Gastroesophageal sphincter (tissue), 4 donors: ENCODE data around the gene RNASE8. TPM values are rescaled to one million over a fixed set of nuclear protein-coding genes. Genes with fewer than 3 reads are reported as not detected.
A peak's percentile ranks its signal among the peaks of the same experiment; 100 is the strongest.

ENCODE experiments used
- ATAC-seq: fragments of 150-250 bp; one replicate; pipeline ENCODE4 v1.9.1; 2016; ENCODE audit warnings: mild to moderate bottlenecking, moderate library complexity
- H3K27ac ChIP-seq, 4 donors: fragments of 200-600 bp; sonication (generic) in 3 of 4; 1 replicate in 3 of 4; 2 replicates in 1 of 4; pipeline ENCODE4 v1.5.1; 2016 to 2019
- H3K27me3 ChIP-seq: fragments of 200-600 bp; sonication (generic); one replicate; pipeline ENCODE4 v1.5.1; 2019
- H3K36me3 ChIP-seq, 2 donors: fragments of 200-600 bp; sonication (generic); one replicate each; pipeline ENCODE4 v1.5.1; 2019; ENCODE audit warnings: control low read depth in 1 of 2
- H3K4me1 ChIP-seq, 3 donors: fragments of 200-600 bp; sonication (generic); 1 replicate in 2 of 3; 2 replicates in 1 of 3; pipeline ENCODE4 v1.5.1; 2016 to 2019; ENCODE audit warnings: control low read depth in 2 of 3
- H3K4me3 ChIP-seq, 2 donors: fragments of 200-600 bp; sonication (generic); one replicate each; pipeline ENCODE4 v1.5.1; 2019; ENCODE audit warnings: mild to moderate bottlenecking in 1 of 2, moderate library complexity in 1 of 2
- H3K9me3 ChIP-seq, 3 donors: fragments of 200-600 bp; sonication (generic); one replicate each; pipeline ENCODE4 v1.5.1; 2017 to 2019; ENCODE audit warnings: control low read depth in 2 of 3
- CTCF ChIP-seq, 4 experiments: fragments of 200-600 bp in 2 of 4; fragments of 450-650 bp in 2 of 4; sonication (generic) in 1 of 4; IDR thresholded peaks; one replicate each; pipeline ENCODE4 v1.5.1; 2017 to 2019; ENCODE audit warnings: antibody characterized with exemption in 4 of 4, mild to moderate bottlenecking in 2 of 4, moderate library complexity in 2 of 4
- EP300 ChIP-seq: sonication (generic); formaldehyde crosslinking; IDR thresholded peaks from one replicate; pipeline ENCODE4 v1.6.1; 2017; ENCODE audit warnings: antibody characterized with exemption, mild to moderate bottlenecking
- POLR2A ChIP-seq, 2 donors: fragments of 450-650 bp; IDR thresholded peaks; one replicate each; pipeline ENCODE4 v1.6.1; 2017; ENCODE audit warnings: antibody characterized with exemption in 2 of 2, mild to moderate bottlenecking in 2 of 2, moderate library complexity in 1 of 2
- POLR2AphosphoS5 ChIP-seq: sonication (generic); formaldehyde crosslinking; IDR thresholded peaks from one replicate; pipeline ENCODE4 v1.6.1; 2017; ENCODE audit warnings: antibody characterized with exemption
- WGBS, 2 donors: methylation state at CpG; one replicate each; pipeline ENCODE4 v1.1.5; 2018; ENCODE audit warnings: low coverage in 1 of 2; 5-methylcytosine and 5-hydroxymethylcytosine counted together
- total RNA-seq, 4 donors: library from RNA; depleted of rRNA; stranded (reverse); fragments of >200 nt; gene quantifications; one replicate each; pipeline ENCODE4 v1.1.0, GENCODE V29; 2016

Gene RNASE8
- total RNA-seq, 4 donors from 2014 or later: not detected

- Histone ChIP-seq H3K36me3 (peaks cover 0 to 27% of the 10 kb centered on the region in 2 donors), H3K27ac (peak within 1 kb of the TSS; percentile 78 to 95 (median 92)), H3K27me3 (no peaks in the 10 kb centered on the region), H3K9me3 (no peaks in the 10 kb centered on the region), H3K4me3 (peak within 1 kb of the TSS; percentile 74 to 77), H3K4me1 (peaks cover 0 to 65% (median 17%) of the 10 kb centered on the region in 3 donors)
- WGBS, 2 donors: 0% methylated on average over 7 of the region's 72 CpGs; no CpG with 5 or more reads in 1 of the 2 donors
- TF ChIP-seq POLR2A (IDR thresholded peaks at IDR 0.05) (peak; percentile 21 to 32), CTCF (IDR thresholded peaks at IDR 0.05) (no peak), POLR2AphosphoS5 (peak; percentile 37)
- peak; percentile 87 for ATAC-seq
Observed at GRCh38 chr14:21024585-21025370, 32.8 kb upstream of the RNASE8 start, which contains the start of gene NDRG2. Gene NDRG2, minus strand, starts transcription at chr14:21025061. Its CDS starts 1,746 bp downstream, at chr14:21023315.

GRCh38 chr14:21025371-21026273, 32.0 kb upstream of the RNASE8 start:
- 18% methylated on average over 2 of the region's 58 CpGs; no CpG with 5 or more reads in 1 of the 2 donors for WGBS, 2 donors

GRCh38 chr14:21026274-21026987, 31.2 kb upstream of the RNASE8 start:
- H3K27ac ChIP-seq: peak overlapping the region; percentile 78 to 95 (median 92)
- TF ChIP-seq POLR2AphosphoS5 (no peak), EP300 (no peak), POLR2A (IDR thresholded peaks at IDR 0.05) (no peak), CTCF (IDR thresholded peaks at IDR 0.05) (no peak)
- no peak for ATAC-seq
- 39% methylated on average over 2 of the region's 7 CpGs; no CpG with 5 or more reads in 1 of the 2 donors for WGBS, 2 donors
- H3K4me1 ChIP-seq: peaks cover 0 to 51% (median 17%) of the 10 kb centered on the region in 3 donors
- peak overlapping the region in 1 of 2 donors; percentile 74 for H3K4me3 ChIP-seq
- H3K27me3 ChIP-seq: no peaks in the 10 kb centered on the region
- no peaks in the 10 kb centered on the region for H3K9me3 ChIP-seq
- H3K36me3 ChIP-seq: peaks cover 0 to 11% of the 10 kb centered on the region in 2 donors

More at GRCh38 chr14:21025371-21026273, 32.0 kb upstream of the RNASE8 start:
- TF ChIP-seq POLR2AphosphoS5 (peak; percentile 3), POLR2A (IDR thresholded peaks at IDR 0.05) (peak; percentile 19 to 21), CTCF (IDR thresholded peaks at IDR 0.05) (no peak)
- Histone ChIP-seq H3K27ac (peak overlapping the region; percentile 78 to 95 (median 92)), H3K36me3 (peaks cover 0 to 19% of the 10 kb centered on the region in 2 donors), H3K9me3 (no peaks in the 10 kb centered on the region), H3K4me1 (peaks cover 0 to 60% (median 17%) of the 10 kb centered on the region in 3 donors), H3K27me3 (no peaks in the 10 kb centered on the region), H3K4me3 (peak overlapping the region; percentile 74 to 77)
- ATAC-seq: peak; percentile 71

- no peak overlapping the region for H3K4me3 ChIP-seq
- no peaks in the 10 kb centered on the region for H3K9me3 ChIP-seq
- no peaks in the 10 kb centered on the region for H3K27me3 ChIP-seq
- peak overlapping the region in 3 of 4 donors; percentile 91 to 95 (median 94) for H3K27ac ChIP-seq
- TF ChIP-seq EP300 (no peak), CTCF (IDR thresholded peaks at IDR 0.05) (no peak), POLR2AphosphoS5 (no peak), POLR2A (IDR thresholded peaks at IDR 0.05) (no peak)
- H3K36me3 ChIP-seq: peaks cover 0 to 5% of the 10 kb centered on the region in 2 donors
- H3K4me1 ChIP-seq: peaks cover 0 to 46% (median 17%) of the 10 kb centered on the region in 3 donors
- 42% methylated on average over 3 of the region's 3 CpGs; no CpG with 5 or more reads in 1 of the 2 donors for WGBS, 2 donors
- ATAC-seq: no peak
Observed at GRCh38 chr14:21026988-21027315, 30.7 kb upstream of the RNASE8 start.
